ENCODE results near the gene ZZZ3. TPM values are rescaled to one million over a fixed set of nuclear protein-coding genes. Genes with fewer than 3 reads are reported as not detected.
A peak's percentile ranks its signal among the peaks of the same experiment; 100 is the strongest.

Gene ZZZ3
- total and polyA plus RNA-seq, 2 experiments from 2014 or later = 31.2 to 71.9 TPM

GRCh38 chr1:77659879-77660593 lies 22.4 kb downstream of the ZZZ3 start:
- no peak for DNase-seq (ENCODE audit: low spot score)
- H3K9me3 ChIP-seq (ENCODE audit: low read depth) = no peaks in the 10 kb centered on the region
- H3K27me3 ChIP-seq = no peaks in the 10 kb centered on the region
- no peaks in the 10 kb centered on the region for H3K9me2 ChIP-seq (replicated peaks; ENCODE audit: insufficient read depth)
- TF ChIP-seq EZH2phosphoT487 (IDR thresholded peaks at IDR 0.05; ENCODE audit: low read depth, severe bottlenecking, unreplicated experiment) (no peak), EZH2 (IDR thresholded peaks at IDR 0.05; ENCODE audit: borderline replicate concordance) (no peak)
- no peaks in the 10 kb centered on the region for H3K36me3 ChIP-seq (replicated peaks; ENCODE audit: insufficient read depth, low read depth)
- 85% methylated on average over 4 of the region's 4 CpGs for WGBS (ENCODE audit: low lambda C conversion rate, missing lambda C conversion rate)
- no peak overlapping the region for H2AFZ ChIP-seq
- peaks cover 39% of the 10 kb centered on the region for H4K20me1 ChIP-seq (ENCODE audit: insufficient read depth, poor library complexity, severe bottlenecking)
- H3K79me2 ChIP-seq = peaks cover 100% of the 10 kb centered on the region
- H3K4me3 ChIP-seq = no peak overlapping the region
- H3K4me1 ChIP-seq (ENCODE audit: insufficient read depth) = no peaks in the 10 kb centered on the region
- no peak overlapping the region for H3K27ac ChIP-seq
- no peak overlapping the region for H3K4me2 ChIP-seq

- no peaks in the 10 kb centered on the region for H3K27me3 ChIP-seq
- no peak overlapping the region for H3K4me3 ChIP-seq
- H3K9me3 ChIP-seq (ENCODE audit: low read depth) = no peaks in the 10 kb centered on the region
- TF ChIP-seq EZH2phosphoT487 (IDR thresholded peaks at IDR 0.05; ENCODE audit: low read depth, severe bottlenecking, unreplicated experiment) (no peak), CTCF (IDR thresholded peaks at IDR 0.05; ENCODE audit: poor library complexity) (no peak), EZH2 (IDR thresholded peaks at IDR 0.05; ENCODE audit: borderline replicate concordance) (no peak)
- H3K27ac ChIP-seq = no peak overlapping the region
- H4K20me1 ChIP-seq (ENCODE audit: insufficient read depth, poor library complexity, severe bottlenecking) = peaks cover 28% of the 10 kb centered on the region
- H2AFZ ChIP-seq = no peak overlapping the region
- DNase-seq (ENCODE audit: low spot score) = no peak
- peaks cover 100% of the 10 kb centered on the region for H3K79me2 ChIP-seq
- no peaks in the 10 kb centered on the region for H3K4me1 ChIP-seq (ENCODE audit: insufficient read depth)
- H3K4me2 ChIP-seq = no peak overlapping the region
- 95% methylated on average over 6 of the region's 6 CpGs for WGBS (ENCODE audit: low lambda C conversion rate, missing lambda C conversion rate)
- no peaks in the 10 kb centered on the region for H3K36me3 ChIP-seq (replicated peaks; ENCODE audit: insufficient read depth, low read depth)
- no peaks in the 10 kb centered on the region for H3K9me2 ChIP-seq (replicated peaks; ENCODE audit: insufficient read depth)
Measured at GRCh38 chr1:77658271-77658670, 24.2 kb downstream of the ZZZ3 start.

- Histone ChIP-seq H3K79me2 (peaks cover 100% of the 10 kb centered on the region), H3K4me1 (ENCODE audit: insufficient read depth) (no peaks in the 10 kb centered on the region), H2AFZ (no peak overlapping the region), H3K9me2 (replicated peaks; ENCODE audit: insufficient read depth) (no peaks in the 10 kb centered on the region), H3K27me3 (no peaks in the 10 kb centered on the region), H3K4me2 (no peak overlapping the region), H3K36me3 (replicated peaks; ENCODE audit: insufficient read depth, low read depth) (no peaks in the 10 kb centered on the region), H3K4me3 (no peak overlapping the region), H3K27ac (peak overlapping the region; percentile 10), H3K9me3 (ENCODE audit: low read depth) (no peaks in the 10 kb centered on the region), H4K20me1 (ENCODE audit: insufficient read depth, poor library complexity, severe bottlenecking) (peaks cover 22% of the 10 kb centered on the region)
- no peak for TF ChIP-seq EZH2 (IDR thresholded peaks at IDR 0.05; ENCODE audit: borderline replicate concordance)
- TF ChIP-seq CTCF (IDR thresholded peaks at IDR 0.05; ENCODE audit: poor library complexity) = no peak
- TF ChIP-seq EZH2phosphoT487 (IDR thresholded peaks at IDR 0.05; ENCODE audit: low read depth, severe bottlenecking, unreplicated experiment) = no peak
- WGBS (ENCODE audit: low lambda C conversion rate, missing lambda C conversion rate) = 49% methylated on average over 2 of the region's 2 CpGs
- DNase-seq (ENCODE audit: low spot score) = peak; percentile 9
Measured at GRCh38 chr1:77655431-77655974, 27.0 kb downstream of the ZZZ3 start.

- Histone ChIP-seq H3K79me2 (peaks cover 100% of the 10 kb centered on the region), H3K4me2 (no peak overlapping the region), H3K27ac (no peak overlapping the region), H3K4me1 (ENCODE audit: insufficient read depth) (no peaks in the 10 kb centered on the region), H4K20me1 (ENCODE audit: insufficient read depth, poor library complexity, severe bottlenecking) (peaks cover 18% of the 10 kb centered on the region), H3K9me2 (replicated peaks; ENCODE audit: insufficient read depth) (no peaks in the 10 kb centered on the region), H3K4me3 (no peak overlapping the region), H3K27me3 (no peaks in the 10 kb centered on the region), H2AFZ (no peak overlapping the region), H3K9me3 (ENCODE audit: low read depth) (peaks cover 18% of the 10 kb centered on the region), H3K36me3 (replicated peaks; ENCODE audit: insufficient read depth, low read depth) (no peaks in the 10 kb centered on the region)
- WGBS (ENCODE audit: low lambda C conversion rate, missing lambda C conversion rate) = 95% methylated on average over 6 of the region's 6 CpGs
- DNase-seq (ENCODE audit: low spot score) = no peak
- TF ChIP-seq EZH2phosphoT487 (IDR thresholded peaks at IDR 0.05; ENCODE audit: low read depth, severe bottlenecking, unreplicated experiment) = no peak
- TF ChIP-seq EZH2 (IDR thresholded peaks at IDR 0.05; ENCODE audit: borderline replicate concordance) = no peak
- TF ChIP-seq CTCF (IDR thresholded peaks at IDR 0.05; ENCODE audit: poor library complexity) = no peak
Measured at GRCh38 chr1:77652970-77653516, 29.4 kb downstream of the ZZZ3 start.

Data from hepatocyte (in vitro differentiated cells).